A673 (cell line): ENCODE data around the gene GPX8. TPM values are rescaled to one million over a fixed set of nuclear protein-coding genes. Genes with fewer than 3 reads are reported as not detected.
A peak's percentile ranks its signal among the peaks of the same experiment; 100 is the strongest.

ENCODE experiments used
- BruUV-seq: library from RNA; stranded (reverse); fragments of 400-500 nt; replicated peaks from 2 replicates; lab custom pipeline; 2021; lab: Mats Ljungman, UMichigan
- CTCF ChIA-PET: fragments of 300-600 bp; sonication (Branson Sonifier 250); formaldehyde crosslinking; loops from one replicate; lab custom pipeline; 2022; ENCODE audit warnings: antibody characterized with exemption; lab: Charles Lee
- POLR2A ChIA-PET: fragments of 300-600 bp; sonication (Branson Sonifier 250); formaldehyde crosslinking; loops from one replicate; lab custom pipeline; 2022; ENCODE audit warnings: antibody characterized with exemption; ENCODE audit not compliant: low non-redundant PET; lab: Charles Lee
- DNase-seq: peaks from one replicate; pipeline ENCODE4 v3.0.0-alpha.2; 2015; ENCODE audit warnings: low spot score
- H3K27ac ChIP-seq: fragments of 200-600 bp; sonication (generic); 2 replicates; pipeline ENCODE4 v1.5.1; 2016; ENCODE audit warnings: mixed run types, low read depth, mild to moderate bottlenecking, mixed read lengths, antibody characterized with exemption, low read length; ENCODE audit not compliant: poor library complexity, severe bottlenecking
- H3K27me3 ChIP-seq: fragments of 200-600 bp; sonication (generic); replicated peaks from 2 replicates; pipeline ENCODE4 v1.6.1; 2017; ENCODE audit warnings: mixed run types, low read depth, mild to moderate bottlenecking, mixed read lengths, antibody characterized with exemption, low read length; ENCODE audit not compliant: insufficient read depth, poor library complexity
- H3K36me3 ChIP-seq: fragments of 200-600 bp; sonication (generic); 2 replicates; pipeline ENCODE4 v1.6.1; 2016; ENCODE audit warnings: mixed run types, mild to moderate bottlenecking, mixed read lengths, antibody characterized with exemption, low read length; ENCODE audit not compliant: insufficient read depth, poor library complexity, severe bottlenecking
- H3K4me1 ChIP-seq: fragments of 200-600 bp; sonication (generic); 2 replicates; pipeline ENCODE4 v1.6.1; 2017; ENCODE audit warnings: mixed run types, mild to moderate bottlenecking, mixed read lengths, antibody characterized with exemption, low read length; ENCODE audit not compliant: insufficient read depth, poor library complexity, severe bottlenecking
- H3K4me3 ChIP-seq: fragments of 200-600 bp; sonication (generic); 2 replicates; pipeline ENCODE4 v1.5.1; 2016; ENCODE audit warnings: low read depth, mixed run types, mild to moderate bottlenecking, mixed read lengths, low read length; ENCODE audit not compliant: poor library complexity, severe bottlenecking
- H3K9me3 ChIP-seq: fragments of 200-600 bp; sonication (generic); 2 replicates; pipeline ENCODE4 v1.6.1; 2016; ENCODE audit warnings: mixed run types, low read depth, mild to moderate bottlenecking, mixed read lengths, antibody characterized with exemption, low read length; ENCODE audit not compliant: poor library complexity, severe bottlenecking
- CTCF ChIP-seq: fragments of 300-800, 200-600 bp; sonication (generic); conservative IDR thresholded peaks from 2 replicates; pipeline ENCODE4 v1.5.1; 2017; ENCODE audit warnings: low read depth, mild to moderate bottlenecking, antibody characterized with exemption, low read length, moderate library complexity, mixed read lengths
- EZH2 ChIP-seq: fragments of 200-600 bp; sonication (generic); IDR thresholded peaks from 2 replicates; pipeline ENCODE4 v1.6.1; 2017; ENCODE audit warnings: borderline replicate concordance, low read depth, mild to moderate bottlenecking, mixed read lengths, antibody characterized with exemption, low read length; ENCODE audit not compliant: poor library complexity, severe bottlenecking
- intact Hi-C: fragments of 100-400 bp; cut with micrococcal nuclease; formaldehyde crosslinking; loops from one replicate; pipeline ENCODE4 v1.10.0; 2022; ENCODE audit not compliant: unreplicated experiment
- total RNA-seq: library from RNA; stranded (reverse); gene quantifications from 2 replicates; pipeline ENCODE4 v1.2.3, GENCODE V29; 2021

GPX8 gene
- total RNA-seq, 1 experiment from 2014 or later = 54.7 TPM

DNA sequence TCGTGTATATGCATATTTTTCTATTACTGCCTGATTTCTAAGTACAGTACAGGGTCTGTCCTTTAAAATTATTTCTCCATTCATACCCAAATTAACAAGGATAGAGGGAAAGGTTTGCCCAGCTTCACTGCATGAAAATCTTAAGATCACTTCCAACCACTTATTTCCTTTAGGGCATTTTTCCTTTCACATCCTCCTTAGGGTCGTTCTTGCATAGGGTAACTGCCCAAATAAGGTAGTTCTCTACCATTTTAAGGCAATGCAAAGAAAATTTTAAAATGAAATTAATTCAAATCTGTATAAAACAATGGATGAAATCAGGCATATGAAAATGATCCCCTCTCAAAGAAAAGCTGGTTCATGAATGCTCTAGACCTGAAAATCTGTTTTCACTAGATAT is 17.1 kb downstream of the GPX8 start:
- no TSS peak for BruUV-seq
- no peaks in the 10 kb centered on the region for H3K36me3 ChIP-seq
- TF ChIP-seq CTCF (no peak), EZH2 (no peak)
- no peak overlapping the region for H3K27ac ChIP-seq
- H3K27me3 ChIP-seq = peaks cover 29% of the 10 kb centered on the region
- H3K4me1 ChIP-seq = peaks cover 24% of the 10 kb centered on the region
- no peaks in the 10 kb centered on the region for H3K9me3 ChIP-seq
- DNase-seq = no peak
- H3K4me3 ChIP-seq = no peak overlapping the region
- ChIA-PET CTCF (interaction anchor here (0.6 kb wide), 1 partner anchor 313 kb away, joined by 8 read pairs; no protein-coding TSS in a partner anchor), POLR2A (no interaction called here)
- intact Hi-C loops = no loop called here

- Histone ChIP-seq H3K27ac (no peak overlapping the region), H3K36me3 (no peaks in the 10 kb centered on the region), H3K9me3 (no peaks in the 10 kb centered on the region), H3K4me3 (no peak overlapping the region), H3K27me3 (peaks cover 29% of the 10 kb centered on the region), H3K4me1 (peaks cover 11% of the 10 kb centered on the region)
- TF ChIP-seq CTCF (no peak), EZH2 (no peak)
- POLR2A ChIA-PET = no interaction called here
- intact Hi-C loops = no loop called here
- no TSS peak for BruUV-seq
- DNase-seq = no peak
- CTCF ChIA-PET = no interaction called here
Observed at GRCh38 chr5:55180016-55180415, 20.0 kb downstream of the GPX8 start.

DNA sequence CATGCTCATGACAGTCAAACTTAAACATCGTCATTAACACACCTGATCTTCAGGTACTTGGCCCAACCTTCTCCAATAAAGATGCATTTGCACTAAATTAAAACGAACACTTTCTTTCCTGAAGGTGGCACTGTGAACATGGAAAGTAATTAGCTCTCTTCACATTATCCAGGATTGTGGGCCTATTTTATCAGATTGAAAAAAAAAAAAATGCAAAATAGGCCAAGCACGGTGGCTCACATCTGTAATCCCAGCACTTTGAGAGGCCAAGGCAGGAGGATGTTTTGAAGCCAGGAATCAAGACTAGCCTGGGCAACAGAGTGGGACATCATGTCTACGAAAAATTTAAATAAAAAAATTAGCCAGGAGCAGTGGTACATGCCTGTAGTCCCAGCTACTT is 27.4 kb downstream of the GPX8 start:
- peak; percentile 44 for DNase-seq
- Histone ChIP-seq H3K4me3 (no peak overlapping the region), H3K27ac (no peak overlapping the region), H3K36me3 (no peaks in the 10 kb centered on the region), H3K27me3 (peaks cover 17% of the 10 kb centered on the region), H3K4me1 (no peaks in the 10 kb centered on the region), H3K9me3 (no peaks in the 10 kb centered on the region)
- intact Hi-C loops = no loop called here
- ChIA-PET POLR2A (interaction anchor here (0.6 kb wide), 2 partner anchors 520 to 1077 kb away, joined by 4 to 10 read pairs; no protein-coding TSS in a partner anchor), CTCF (interaction anchor here (0.7 to 1.0 kb wide), 2 partner anchors 11 to 1212 kb away, joined by 4 to 5 read pairs; no protein-coding TSS in a partner anchor)
- BruUV-seq = no TSS peak
- TF ChIP-seq EZH2 (no peak), CTCF (peak; percentile 51)
